HCEC 1CT (cell line): ENCODE results near the gene PGC.

Source experiments
- DNase-seq: peaks from one replicate; pipeline ENCODE4 v3.0.0-alpha.2; 2017

Gene PGC

GRCh38 chr6:41747256-41748101 lies at the start of gene PGC:
TSS of gene PGC (minus strand) at chr6:41747397. CDS start at chr6:41747334, 63 bp downstream.
- no peak for DNase-seq

- no peak for DNase-seq
These were observed 49.3 kb upstream of the PGC start for GRCh38 chr6:41796474-41796873.

DNA sequence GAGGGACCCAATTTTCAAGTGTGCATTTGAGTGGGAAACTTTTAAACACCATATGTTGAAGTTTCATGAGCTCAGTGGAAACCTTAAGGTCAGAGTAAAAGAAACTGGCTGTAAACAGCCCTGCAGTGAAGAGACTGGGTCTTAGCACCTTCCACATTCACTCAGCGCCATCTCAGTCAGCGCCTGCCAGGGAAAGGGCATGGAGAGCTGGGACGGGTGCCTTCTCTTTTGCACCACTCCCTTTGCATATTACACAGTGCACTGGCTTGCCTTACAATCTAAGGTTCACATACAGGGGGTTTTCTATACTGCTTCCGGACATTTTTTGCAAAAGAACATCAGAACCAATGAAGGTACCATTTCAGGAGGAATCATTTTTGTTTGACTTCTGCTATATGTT lies 44.8 kb upstream of the PGC start:
- DNase-seq, result no peak

DNA sequence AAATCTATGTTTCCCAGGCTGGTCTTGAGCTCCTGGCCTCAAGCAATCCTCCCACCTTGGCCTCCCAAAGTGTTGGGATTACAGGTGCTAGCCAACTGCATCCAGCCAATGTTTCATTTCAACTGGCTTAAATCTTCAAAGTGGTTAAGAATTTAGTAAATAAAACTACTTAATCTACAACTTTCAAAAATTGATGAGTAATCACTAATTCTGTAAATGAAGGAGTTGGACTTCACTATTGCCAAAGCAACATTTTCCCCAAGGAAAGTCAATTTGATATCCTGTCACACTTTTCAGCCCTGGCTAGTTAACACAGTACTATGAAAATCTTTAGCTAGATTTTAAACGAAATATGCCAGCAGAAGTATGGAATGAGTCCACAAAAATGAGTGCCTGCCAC lies 44.1 kb upstream of the PGC start:
- no peak for DNase-seq

DNA sequence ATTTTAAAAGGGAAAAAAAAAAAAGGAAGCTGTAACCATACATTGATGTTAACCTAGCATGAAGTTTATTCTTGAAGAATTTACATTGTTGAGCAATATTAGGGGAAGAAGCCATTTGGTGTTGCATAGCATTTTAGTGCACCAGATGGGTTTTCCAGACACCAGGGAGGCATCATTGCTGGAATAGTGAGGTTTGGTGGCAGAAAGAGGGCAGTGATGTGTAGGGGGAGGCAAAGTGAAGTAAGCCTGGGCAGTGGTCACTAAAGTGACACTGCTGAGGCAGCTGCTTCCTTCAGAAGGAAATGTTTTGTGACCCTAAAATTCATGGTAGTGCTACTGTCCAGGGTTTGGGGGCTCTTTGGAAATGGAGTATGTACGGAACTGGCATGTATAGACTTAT lies 42.8 kb upstream of the PGC start:
- DNase-seq, result no peak

- DNase-seq, result no peak
These were observed 42.2 kb upstream of the PGC start for GRCh38 chr6:41789390-41789724.

DNA sequence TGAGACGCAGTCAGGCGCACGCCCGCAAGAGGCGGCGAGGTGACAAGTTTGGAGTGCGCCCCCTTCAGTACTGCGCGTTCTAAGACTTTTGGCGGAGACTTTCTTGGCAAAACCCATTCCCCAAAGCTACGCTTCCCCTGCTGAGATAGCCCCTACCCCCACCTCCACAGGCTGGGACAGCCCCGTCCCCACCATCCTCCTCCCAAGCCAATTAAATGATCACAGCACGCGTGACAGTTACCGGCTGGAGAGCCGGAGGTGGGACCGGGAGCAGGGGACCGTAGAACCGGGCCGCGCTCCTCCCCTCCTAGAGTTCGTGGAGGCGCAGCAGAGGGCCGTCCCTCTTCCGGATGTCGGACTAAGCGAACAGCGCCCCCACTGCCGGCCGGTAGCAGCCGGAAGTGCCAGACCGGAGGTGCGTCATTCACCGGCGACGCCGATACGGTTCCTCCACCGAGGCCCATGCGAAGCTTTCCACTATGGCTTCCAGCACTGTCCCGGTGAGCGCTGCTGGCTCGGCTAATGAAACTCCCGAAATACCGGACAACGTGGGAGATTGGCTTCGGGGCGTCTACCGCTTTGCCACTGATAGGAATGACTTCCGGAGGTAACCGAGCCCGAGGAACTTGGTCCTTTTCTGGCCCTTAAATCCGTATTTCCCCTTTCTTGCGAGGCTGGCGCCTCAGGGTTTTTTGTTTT lies 40.2 kb upstream of the PGC start, which contains the start of gene TOMM6:
Gene TOMM6 (plus strand): TSS at position 476 of the 699 bp plus-strand sequence. CDS start 4 bp downstream, at position 480.
- DNase-seq, result peak; percentile 94

DNA sequence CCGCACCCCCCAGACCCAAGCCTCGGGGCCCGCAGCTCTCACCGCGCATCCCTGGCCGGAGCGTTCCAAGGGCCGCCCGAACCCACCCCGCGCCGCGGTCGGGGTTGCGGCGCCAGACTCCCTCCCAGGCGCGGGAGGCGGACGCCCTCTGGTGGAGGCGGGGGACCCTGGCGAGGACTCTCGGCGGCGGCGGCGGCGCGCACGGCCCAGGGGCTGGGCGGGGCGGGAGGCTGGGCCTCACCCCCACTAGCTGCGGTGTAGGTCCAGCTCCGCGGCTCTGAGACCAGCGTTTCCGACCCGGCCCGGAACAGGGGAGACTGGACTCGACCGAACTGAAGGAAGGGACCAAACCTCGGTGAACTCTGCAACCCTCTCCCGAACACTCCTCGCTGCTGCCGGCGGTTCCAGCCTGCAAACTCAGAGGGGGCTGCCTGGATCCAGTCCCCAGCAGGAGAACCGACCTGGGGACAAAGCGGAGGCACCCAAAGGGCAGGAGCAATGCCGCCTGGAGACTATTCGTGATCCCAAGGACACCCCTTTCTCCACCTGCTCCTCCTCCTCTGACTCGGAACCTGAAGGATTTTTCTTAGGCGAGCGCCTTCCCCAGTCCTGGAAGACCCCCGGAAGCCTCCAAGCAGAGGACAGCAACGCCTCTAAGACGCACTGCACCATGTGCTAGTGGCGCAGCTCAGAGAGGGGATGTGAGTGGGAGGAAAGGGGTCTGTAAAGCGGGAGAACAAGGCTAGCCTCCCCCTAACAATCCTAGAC lies 39.4 kb upstream of the PGC start:
- DNase-seq, result peak; percentile 72

- DNase-seq, result no peak
These were observed 38.7 kb upstream of the PGC start for GRCh38 chr6:41785689-41786450.

DNA sequence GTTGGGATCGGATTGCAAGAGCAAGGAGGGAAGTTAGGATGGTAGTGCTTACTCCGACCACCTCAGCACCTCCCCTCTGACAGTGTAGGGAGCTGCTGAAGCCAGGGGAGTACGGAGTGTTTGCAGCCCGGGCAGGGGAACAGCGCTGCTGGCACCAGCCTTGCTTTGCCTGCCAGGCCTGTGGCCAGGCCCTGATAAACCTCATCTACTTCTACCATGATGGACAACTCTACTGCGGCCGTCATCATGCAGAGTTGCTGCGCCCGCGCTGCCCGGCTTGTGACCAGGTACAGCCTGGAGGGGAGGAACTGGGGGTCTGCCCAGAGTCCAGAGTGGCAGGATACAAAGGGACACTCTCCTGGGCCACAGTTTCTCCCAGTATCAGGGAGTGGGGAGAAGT lies 38.1 kb upstream of the PGC start:
- no peak for DNase-seq

DNA sequence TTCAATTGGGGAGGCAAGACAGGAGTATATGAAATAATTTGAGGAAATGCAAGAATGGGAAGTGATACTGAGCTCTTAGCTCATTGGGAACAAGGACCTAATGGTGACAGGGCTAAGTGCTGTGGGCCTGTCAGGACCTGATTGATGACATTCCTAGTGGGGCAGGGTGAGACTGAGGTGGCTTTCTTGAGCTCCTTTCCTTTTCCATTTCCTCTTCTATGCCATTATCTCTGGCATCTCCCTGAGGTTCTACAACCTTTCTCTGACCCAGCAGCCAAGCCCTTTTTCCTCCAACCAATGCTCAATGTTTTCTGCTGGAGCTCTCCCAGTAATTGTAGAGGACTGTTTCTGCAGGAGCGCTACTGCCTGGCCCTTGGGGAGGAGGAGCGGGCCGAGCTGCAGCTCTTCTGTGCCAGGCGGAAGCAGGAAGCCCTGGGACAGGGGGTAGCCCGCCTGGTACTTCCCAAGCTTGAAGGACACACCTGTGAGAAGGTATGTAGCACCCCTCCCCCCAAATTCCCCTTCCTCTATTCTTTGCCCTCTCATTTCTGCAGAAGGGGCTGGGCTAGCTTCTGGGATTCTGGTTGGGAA lies 37.5 kb upstream of the PGC start:
- DNase-seq, result no peak

- DNase-seq, result no peak
These were observed 36.0 kb upstream of the PGC start for GRCh38 chr6:41783106-41783780.

DNA sequence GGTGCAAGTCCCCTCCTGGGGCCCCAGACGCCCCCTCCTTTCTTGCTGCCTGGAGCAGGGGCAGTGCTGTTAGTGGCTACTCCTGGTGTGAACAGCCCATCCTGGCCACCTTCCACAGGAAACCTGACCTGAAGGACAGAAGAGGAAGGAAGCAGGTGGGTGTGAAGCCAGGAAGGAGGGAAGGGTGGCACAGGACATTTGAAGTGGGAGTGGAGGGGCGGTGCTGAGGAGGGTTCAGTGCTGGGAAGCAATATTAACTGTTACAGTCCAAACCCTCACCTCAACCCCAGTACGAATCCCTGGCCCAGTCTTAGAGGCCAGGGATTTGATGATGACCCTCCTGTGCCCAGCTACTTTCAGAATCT lies 34.2 kb upstream of the PGC start:
- no peak for DNase-seq

DNA sequence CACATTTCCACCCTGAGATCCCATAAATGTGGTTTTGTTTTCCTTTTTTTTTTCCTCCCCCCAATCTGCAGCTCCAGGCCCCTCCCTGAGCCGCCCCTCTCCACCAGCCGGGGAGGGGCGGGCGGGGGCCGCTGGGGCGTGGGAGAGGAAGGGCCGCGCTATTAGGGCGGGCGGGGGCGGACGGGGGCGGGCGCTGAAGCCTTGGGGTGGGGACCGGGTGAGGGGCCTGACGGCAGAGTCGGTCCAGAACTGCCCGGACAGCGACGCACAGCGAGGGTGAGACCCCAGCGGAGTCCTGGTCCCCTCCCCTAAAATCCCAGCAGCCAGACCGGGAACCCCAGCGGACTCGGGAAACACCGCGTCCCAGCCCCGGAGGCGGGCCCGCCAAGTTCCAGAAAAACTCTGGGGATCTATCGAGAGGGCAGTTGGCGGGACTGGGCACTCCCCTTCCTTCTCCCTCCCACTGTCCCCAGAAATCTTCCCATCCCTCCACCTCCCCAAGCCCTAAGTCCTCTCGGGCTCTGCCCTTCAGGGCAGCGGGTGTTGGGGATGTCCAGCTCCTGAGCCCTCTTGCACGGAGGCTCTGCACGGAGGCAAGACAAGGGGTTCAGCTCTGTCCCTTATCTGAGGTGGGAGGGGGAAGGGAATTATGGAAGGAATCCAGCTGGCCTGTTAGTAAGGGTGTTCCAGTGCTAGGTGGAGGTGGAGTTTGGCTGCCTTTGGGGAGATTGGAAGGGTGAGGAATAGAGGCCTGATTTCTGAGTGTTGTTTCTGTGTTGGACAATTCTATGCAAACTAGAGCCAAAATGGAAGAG lies 33.6 kb upstream of the PGC start, which contains the start of gene PRICKLE4:
Gene PRICKLE4 (plus strand): TSS at position 232 of the 815 bp plus-strand sequence. CDS start 2,692 bp downstream, outside the sequence.
- DNase-seq, result peak; percentile 26

- peak; percentile 89 for DNase-seq
These were observed 32.8 kb upstream of the PGC start, which contains the start of gene FRS3 for GRCh38 chr6:41779788-41780550. TSS of gene FRS3 (minus strand) at chr6:41779900. CDS start at chr6:41776987, 2,913 bp downstream.

GRCh38 chr6:41779336-41779735 lies 32.1 kb upstream of the PGC start:
- no peak for DNase-seq

DNA sequence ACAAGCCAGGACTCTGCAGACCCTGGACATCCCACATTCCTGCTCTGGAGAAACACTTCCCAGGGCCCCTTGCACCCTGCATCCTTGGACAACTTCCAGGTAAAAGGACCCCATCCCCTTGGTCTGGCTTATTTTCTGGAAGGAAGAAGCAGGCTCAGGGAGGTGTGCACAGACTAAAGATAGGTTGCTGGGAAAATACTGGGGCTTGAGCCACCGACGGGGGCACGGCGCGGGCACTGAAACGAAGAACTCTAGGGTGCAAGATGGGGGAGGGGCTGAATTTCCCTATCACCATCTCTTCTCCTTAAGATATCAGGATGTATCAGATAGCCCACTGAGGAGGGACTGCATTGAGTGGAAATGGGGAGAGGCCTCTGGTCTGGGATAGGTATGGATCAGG lies 31.7 kb upstream of the PGC start:
- DNase-seq, result no peak

DNA sequence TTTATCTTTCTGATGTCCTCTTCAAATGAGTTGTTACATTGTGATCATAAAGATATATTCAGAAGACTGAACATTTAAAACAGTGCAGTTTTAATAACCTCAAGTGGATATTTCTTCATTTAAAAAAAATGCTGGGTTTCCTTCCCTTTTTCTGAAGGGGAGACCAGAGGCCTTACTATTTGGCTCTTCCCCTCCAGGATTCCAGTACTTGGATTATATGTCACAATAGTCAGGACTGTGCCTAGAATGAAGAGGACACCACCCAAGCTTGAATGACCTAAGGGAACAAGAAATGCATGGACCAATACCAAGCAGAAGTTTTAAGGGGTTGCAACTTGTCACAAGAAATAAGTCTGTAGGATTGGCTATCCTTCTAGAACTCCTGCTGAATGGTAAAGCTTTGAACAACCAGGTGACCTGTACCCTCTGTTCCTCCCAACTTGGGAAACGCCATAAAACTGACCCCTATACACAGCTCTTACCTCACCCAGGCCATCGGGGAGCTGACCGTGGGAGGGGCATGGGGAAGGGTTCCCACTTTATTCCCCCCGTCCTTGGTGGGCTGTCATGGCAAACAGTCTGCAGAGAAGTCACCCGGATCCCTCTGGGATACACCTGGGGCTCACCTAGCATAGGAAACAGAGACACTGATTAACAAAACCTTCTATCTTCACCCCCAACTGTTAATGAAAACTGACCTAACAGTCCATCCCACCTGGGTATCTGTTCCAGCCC lies 30.5 kb upstream of the PGC start:
- DNase-seq, result no peak

GRCh38 chr6:41775293-41775882 lies 28.2 kb upstream of the PGC start:
- DNase-seq, result no peak
